Thymus (tissue), 11 donors: ENCODE measurements around the gene NOTUM. TPM values are rescaled to one million over a fixed set of nuclear protein-coding genes. Genes with fewer than 3 reads are reported as not detected.
A peak's percentile ranks its signal among the peaks of the same experiment; 100 is the strongest.
"Not testable (repeated sequence)": the region's sequence is repeated elsewhere in the genome, so short reads cannot be mapped to it uniquely, and the experiment has no call there.

Experiments
- DNase-seq, 9 donors: peaks; one replicate each; pipeline ENCODE4 v3.0.0-alpha.2; 2013; ENCODE audit warnings: low spot score in 9 of 9, low read depth in 6 of 9, missing footprints in 1 of 9
- H3K27ac ChIP-seq, 2 donors: one replicate each; pipeline ENCODE4 v1.5.1; 2013; ENCODE audit warnings: control low read depth in 1 of 2, low read depth in 1 of 2, low read length in 1 of 2, mild to moderate bottlenecking in 1 of 2, moderate library complexity in 1 of 2
- H3K27me3 ChIP-seq, 2 donors: one replicate each; pipeline ENCODE4 v1.5.1; 2013; ENCODE audit warnings: low read length in 1 of 2; ENCODE audit not compliant: control insufficient read depth in 2 of 2, insufficient read depth in 1 of 2
- H3K36me3 ChIP-seq, 2 donors: one replicate each; pipeline ENCODE4 v1.5.1; 2013; ENCODE audit warnings: low read length in 1 of 2, mild to moderate bottlenecking in 1 of 2, moderate library complexity in 1 of 2; ENCODE audit not compliant: control insufficient read depth in 2 of 2, insufficient read depth in 2 of 2
- H3K4me1 ChIP-seq, 2 donors: one replicate each; pipeline ENCODE4 v1.5.1; 2013; ENCODE audit warnings: low read length in 2 of 2; ENCODE audit not compliant: control insufficient read depth in 2 of 2, insufficient read depth in 2 of 2
- H3K4me3 ChIP-seq, 2 donors: one replicate each; pipeline ENCODE4 v1.5.1; 2013; ENCODE audit warnings: low read length in 2 of 2, control low read depth in 1 of 2, mild to moderate bottlenecking in 1 of 2
- H3K9me3 ChIP-seq, 2 donors: one replicate each; pipeline ENCODE4 v1.5.1; 2013; ENCODE audit warnings: low read length in 1 of 2, mild to moderate bottlenecking in 1 of 2; ENCODE audit not compliant: control insufficient read depth in 2 of 2, insufficient read depth in 1 of 2
- WGBS: extraction: QIAGEN DNeasy Blood & Tissue Kit; methylation state at CpG from one replicate; pipeline ENCODE4 v1.1.7; 2013; 5-methylcytosine and 5-hydroxymethylcytosine counted together
- polyA plus RNA-seq: library from polyadenylated mRNA; stranded (reverse); fragments of 200-250 nt; gene quantifications from one replicate; pipeline ENCODE4 v1.2.3, GENCODE V29; 2013
- total RNA-seq: library from RNA; stranded (reverse); fragments of 120-200 nt; gene quantifications from one replicate; pipeline ENCODE4 v1.2.4, GENCODE V29; 2013
- donor health status: healthy.

NOTUM gene
- total and polyA plus RNA-seq, 2 donors, result 0.25 to 0.66 TPM

DNA sequence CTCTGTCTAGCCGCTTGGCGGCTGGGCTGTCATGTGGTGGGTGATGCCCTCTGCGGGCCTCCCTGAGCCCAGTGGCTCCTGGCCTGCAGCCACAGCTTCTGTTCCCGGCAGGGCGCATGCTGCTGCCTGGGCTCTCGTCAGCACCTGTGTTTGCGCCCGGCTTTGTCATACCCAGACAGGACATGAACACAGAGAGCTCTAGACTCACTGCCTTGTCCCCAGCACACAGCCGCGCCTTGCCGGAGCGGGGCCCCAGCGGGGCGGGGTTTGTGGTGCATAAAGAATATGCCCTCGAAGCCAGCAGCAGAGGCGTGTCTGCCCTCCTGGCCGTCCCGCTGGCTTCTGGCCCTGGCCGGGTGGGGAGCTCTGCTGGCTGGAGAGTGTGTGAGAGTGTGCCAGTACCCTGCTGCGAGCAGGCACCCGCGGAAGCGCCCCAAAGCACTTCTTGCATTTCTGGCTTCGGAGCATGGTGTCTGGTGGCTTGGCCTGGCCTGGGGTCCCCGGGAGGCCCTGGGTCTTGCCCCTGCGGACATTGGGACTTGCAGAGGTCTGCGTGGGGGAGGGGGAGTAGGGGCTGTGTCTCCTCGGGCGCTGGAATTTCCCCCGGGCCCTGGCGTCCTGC is 30.8 kb upstream of the NOTUM start:
- Histone ChIP-seq H3K4me3 (no peak overlapping the region), H3K9me3 (peaks cover 0 to 20% of the 10 kb centered on the region in 2 donors), H3K4me1 (peaks cover 0 to 17% of the 10 kb centered on the region in 2 donors), H3K36me3 (peaks cover 11 to 22% of the 10 kb centered on the region in 2 donors), H3K27ac (peak overlapping the region in 1 of 2 donors; percentile 26), H3K27me3 (no peaks in the 10 kb centered on the region)
- WGBS, result 94% methylated on average over 31 of the region's 31 CpGs
- DNase-seq, result peak in 1 of 9 donors; percentile 43

DNA sequence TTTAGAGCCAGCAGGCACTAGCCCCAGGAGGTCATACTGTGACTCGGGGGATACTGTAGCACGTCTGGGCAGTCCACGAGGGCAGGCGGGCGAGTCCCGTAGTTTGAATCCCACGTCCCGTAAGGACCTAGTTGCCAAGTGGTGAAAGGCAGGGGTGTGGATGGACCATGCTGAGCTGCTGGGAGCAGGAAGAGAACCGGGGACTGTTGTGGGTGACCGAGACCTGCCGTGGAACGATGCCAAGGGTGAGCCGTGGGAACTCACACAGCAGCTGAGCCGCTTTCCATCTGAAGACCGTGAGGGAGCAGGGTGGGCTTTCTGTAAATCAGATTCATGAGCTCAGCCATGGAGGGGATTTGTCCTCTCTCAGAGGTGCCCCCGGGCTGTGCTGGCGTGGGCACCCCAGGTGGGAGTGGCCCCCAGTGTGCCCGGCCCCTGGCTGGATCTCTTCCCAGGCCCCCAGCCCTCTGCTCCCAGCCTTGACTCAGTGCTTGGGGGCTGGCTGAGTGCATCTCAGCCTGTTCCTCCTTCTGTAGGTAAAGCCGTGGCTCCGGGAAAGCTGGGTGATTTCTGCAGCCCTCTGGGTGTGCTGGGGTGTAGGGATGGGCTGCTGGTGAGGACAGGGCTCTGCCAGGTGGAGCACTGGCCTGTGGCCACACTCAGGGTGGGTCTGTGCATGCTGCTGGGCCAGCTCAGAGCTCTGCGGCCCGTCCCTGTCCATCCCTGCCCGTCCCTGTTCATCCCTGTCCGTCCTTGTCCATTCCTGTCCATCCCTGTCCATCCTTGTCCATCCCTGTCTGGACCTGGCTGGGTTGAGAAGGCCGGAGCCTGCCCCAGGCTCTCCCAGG is 30.1 kb upstream of the NOTUM start:
- DNase-seq, result no peak
- Histone ChIP-seq H3K4me3 (no peak overlapping the region), H3K9me3 (peaks cover 0 to 25% of the 10 kb centered on the region in 2 donors), H3K27me3 (no peaks in the 10 kb centered on the region), H3K27ac (no peak overlapping the region), H3K4me1 (peaks cover 0 to 17% of the 10 kb centered on the region in 2 donors), H3K36me3 (peaks cover 12 to 20% of the 10 kb centered on the region in 2 donors)
- 95% methylated on average over 25 of the region's 25 CpGs for WGBS

DNA sequence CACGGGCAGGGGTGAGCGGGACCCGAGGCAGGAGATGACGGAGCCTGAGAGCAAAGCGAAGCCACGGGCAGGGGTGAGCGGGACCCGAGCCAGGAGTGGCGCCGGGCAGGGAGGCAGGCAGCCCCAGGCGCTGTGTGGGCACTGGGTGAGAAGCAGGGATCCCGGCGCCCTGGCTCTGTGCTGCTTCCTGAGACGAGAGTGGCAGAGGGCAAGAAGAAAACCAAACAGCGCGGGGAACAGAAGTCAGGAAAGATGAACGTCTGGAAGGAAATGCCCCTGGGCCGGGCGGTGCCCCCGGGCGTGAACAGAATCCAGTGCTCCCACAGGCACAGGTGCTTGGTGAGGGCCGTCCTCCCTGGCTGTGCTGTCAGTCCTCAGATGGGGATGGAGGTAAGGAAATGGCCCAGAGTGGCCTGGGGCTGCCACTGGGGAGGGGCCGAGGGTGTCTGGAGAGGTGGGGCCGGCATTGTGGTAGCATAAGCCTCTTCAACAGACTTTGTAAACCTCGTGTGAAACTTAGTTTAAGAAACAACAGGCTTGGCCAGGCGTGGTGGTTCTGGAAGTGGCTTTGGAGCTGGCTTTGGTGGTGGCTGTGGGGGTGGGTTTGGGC is 26.3 kb upstream of the NOTUM start:
- no peak for DNase-seq
- peaks cover 36 to 53% of the 10 kb centered on the region in 2 donors for H3K36me3 ChIP-seq

DNA sequence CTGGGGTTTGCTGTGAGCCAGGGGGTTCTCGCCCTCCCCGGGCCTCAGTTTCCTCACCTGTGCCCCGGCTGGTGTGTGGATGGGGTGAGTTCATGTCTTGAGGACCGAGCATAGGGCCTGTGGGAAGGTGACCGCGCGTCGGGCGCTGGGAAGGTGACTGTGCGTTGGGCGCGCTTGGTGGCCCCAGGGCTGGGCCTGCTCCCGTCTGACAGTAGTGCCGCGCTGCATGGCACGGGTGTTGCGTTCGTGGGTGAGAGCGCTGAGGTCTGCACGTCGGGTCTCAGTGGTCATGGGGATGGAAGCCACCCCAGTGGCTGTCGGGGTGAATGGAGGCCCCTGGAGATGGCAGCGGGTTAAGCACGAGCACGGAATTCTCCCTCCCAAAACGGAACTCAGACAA is 25.6 kb upstream of the NOTUM start:
- peaks cover 36 to 55% of the 10 kb centered on the region in 2 donors for H3K36me3 ChIP-seq
- peaks cover 1 to 19% of the 10 kb centered on the region in 2 donors for H3K9me3 ChIP-seq
- no peak for DNase-seq
- 99% methylated on average over 26 of the region's 26 CpGs for WGBS
- peaks cover 0 to 3% of the 10 kb centered on the region in 2 donors for H3K4me1 ChIP-seq
- no peak overlapping the region for H3K27ac ChIP-seq
- no peaks in the 10 kb centered on the region for H3K27me3 ChIP-seq
- no peak overlapping the region for H3K4me3 ChIP-seq

More for the DNA sequence above, 26.3 kb upstream of the NOTUM start:
- Histone ChIP-seq H3K4me1 (peaks cover 0 to 10% of the 10 kb centered on the region in 2 donors), H3K27ac (no peak overlapping the region), H3K4me3 (no peak overlapping the region), H3K27me3 (no peaks in the 10 kb centered on the region), H3K9me3 (peaks cover 1 to 24% of the 10 kb centered on the region in 2 donors)
- 97% methylated on average over 26 of the region's 26 CpGs for WGBS

DNA sequence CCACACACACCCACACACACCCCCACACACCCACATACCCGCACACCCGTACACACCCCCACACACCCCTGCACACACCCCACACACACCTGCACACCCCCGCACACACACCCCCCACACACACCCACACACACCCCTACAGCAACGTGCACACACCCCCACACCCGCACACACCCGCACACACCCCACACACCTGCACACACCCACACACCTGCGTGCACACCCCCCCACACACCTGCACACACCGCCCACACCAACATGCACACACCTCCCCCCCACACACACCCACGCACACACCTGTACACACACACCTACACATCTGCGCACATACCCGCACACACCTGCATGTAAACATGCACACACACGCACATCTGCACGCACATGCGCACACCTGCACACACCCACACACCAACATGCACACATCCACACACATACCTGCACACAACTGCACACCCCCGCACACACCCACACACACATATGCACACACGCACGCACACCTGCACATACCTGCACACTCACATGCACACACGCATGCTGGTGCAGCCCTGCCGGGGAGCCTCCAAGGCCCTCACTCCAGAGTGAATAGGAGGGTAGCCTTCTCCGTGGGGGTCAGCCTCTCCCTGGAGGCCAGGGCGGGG is 23.9 kb upstream of the NOTUM start:
- DNase-seq, result no peak
- H3K9me3 ChIP-seq, result peaks cover 1 to 10% of the 10 kb centered on the region in 2 donors
- peaks cover 29 to 45% of the 10 kb centered on the region in 2 donors for H3K36me3 ChIP-seq
- H3K27me3 ChIP-seq, result no peaks in the 10 kb centered on the region
- no peak overlapping the region for H3K27ac ChIP-seq
- WGBS, result 98% methylated on average over 21 of the region's 21 CpGs
- no peak overlapping the region for H3K4me3 ChIP-seq
- peaks cover 0 to 13% of the 10 kb centered on the region in 2 donors for H3K4me1 ChIP-seq

DNA sequence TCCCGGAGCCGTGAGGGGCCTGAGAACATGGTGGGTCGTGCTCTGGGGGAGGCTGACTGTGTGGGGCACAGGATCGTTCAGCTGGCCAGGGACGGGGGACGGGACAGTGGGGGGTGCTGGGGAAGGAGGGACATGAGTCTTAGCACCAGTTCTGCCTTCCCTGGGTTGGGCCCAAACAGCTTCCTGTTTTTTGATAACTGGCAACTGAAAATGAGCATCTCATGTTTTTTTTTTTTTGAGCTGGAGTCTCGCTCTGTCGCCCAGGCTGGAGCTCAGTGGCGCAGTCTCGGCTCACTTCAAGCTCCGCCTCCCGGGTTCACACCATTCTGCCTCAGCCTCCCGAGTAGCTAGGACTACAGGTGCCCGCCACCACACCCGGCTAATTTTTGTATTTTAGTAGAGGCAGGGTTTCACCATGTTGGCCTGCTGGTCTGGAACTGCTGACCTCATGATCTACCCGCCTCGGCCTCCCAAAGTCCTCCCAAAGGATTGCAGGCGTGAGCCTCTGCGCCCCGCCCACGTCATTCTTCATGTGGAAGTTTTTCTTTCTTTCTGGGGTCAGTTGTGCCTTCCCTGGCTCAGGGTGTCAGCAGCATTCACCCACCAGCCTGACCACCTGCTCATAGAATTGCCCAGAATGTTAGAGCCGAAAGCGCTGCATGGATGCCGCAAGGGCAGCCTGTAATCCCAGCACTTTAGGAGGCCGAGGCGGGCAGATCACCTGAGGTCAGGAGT is 22.8 kb upstream of the NOTUM start:
- peaks cover 1 to 5% of the 10 kb centered on the region in 2 donors for H3K9me3 ChIP-seq
- H3K27ac ChIP-seq, result no peak overlapping the region
- H3K4me3 ChIP-seq, result no peak overlapping the region
- H3K27me3 ChIP-seq, result peaks cover 0 to 2% of the 10 kb centered on the region in 2 donors
- H3K36me3 ChIP-seq, result peaks cover 29 to 51% of the 10 kb centered on the region in 2 donors
- H3K4me1 ChIP-seq, result peaks cover 0 to 14% of the 10 kb centered on the region in 2 donors
- WGBS, result 95% methylated on average over 26 of the region's 26 CpGs
- DNase-seq, result no peak

DNA sequence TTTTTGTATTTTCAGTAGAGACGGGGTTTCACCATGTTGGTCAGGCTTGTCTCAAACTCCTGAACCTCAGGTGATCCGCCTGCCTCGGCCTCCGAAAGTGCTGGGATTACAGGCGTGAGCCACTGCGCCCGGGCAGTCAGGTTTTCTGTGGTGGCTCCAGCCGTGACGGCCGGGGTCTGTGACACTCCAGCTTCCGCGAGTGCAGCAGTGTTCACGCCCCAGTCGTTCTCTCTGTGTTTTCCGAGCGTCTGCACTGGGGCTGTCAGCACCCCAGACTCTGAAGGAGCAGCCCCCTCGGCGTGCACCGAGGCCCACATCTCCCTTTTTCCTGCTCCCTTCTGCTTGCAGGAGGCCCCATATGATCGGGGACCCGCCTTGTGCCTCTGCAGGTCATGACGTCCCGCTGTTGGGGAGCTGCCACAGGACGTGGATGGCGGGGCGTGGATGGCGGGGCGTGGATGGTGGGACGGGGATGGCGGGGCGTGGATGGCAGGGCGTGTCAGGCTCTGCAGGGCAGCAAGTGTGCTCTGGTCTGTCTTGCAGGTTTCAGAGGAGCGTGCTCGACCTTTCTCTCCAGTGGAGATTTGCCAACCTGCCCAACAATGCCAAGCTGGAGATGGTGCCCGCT is 22.1 kb upstream of the NOTUM start:
- Histone ChIP-seq H3K27ac (no peak overlapping the region), H3K27me3 (peaks cover 0 to 2% of the 10 kb centered on the region in 2 donors), H3K9me3 (peaks cover 1 to 5% of the 10 kb centered on the region in 2 donors), H3K4me3 (no peak overlapping the region), H3K4me1 (peaks cover 5 to 20% of the 10 kb centered on the region in 2 donors), H3K36me3 (peaks cover 29 to 47% of the 10 kb centered on the region in 2 donors)
- DNase-seq, result no peak
- WGBS, result 97% methylated on average over 35 of the region's 35 CpGs

DNA sequence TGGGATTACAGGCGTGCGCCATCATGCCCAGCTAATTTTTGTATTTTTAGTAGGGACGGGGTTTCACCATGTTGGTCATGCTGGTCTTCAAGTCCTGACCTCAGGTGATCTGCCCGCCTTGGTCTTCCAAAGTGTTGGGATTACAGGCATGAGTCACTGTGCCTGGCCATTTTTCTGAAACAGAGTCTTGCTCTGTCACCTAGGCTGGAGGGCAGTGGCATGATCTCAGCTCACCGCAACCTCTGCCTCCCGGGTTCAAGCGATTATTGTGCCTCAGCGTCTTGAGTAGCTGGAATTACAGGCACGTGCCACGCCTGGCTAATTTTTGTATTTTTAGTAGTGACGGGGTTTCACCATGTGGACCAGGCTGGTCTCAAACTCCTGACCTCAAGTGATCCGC is 20.5 kb upstream of the NOTUM start:
- not testable (repeated sequence) for H3K27ac ChIP-seq, H3K4me3 ChIP-seq, H3K27me3 ChIP-seq, H3K9me3 ChIP-seq, DNase-seq
- 97% methylated on average over 12 of the region's 12 CpGs for WGBS
- Histone ChIP-seq H3K36me3 (peaks cover 28 to 45% of the 10 kb centered on the region in 2 donors), H3K4me1 (peaks cover 8 to 29% of the 10 kb centered on the region in 2 donors)
